HCT116 (cell line): ENCODE data around the gene PTBP3.

Experiments used
- EGR1 ChIP-seq: IDR thresholded peaks from 2 replicates; pipeline ENCODE4 v1.6.1; 2012; ENCODE audit warnings: low read depth
- ZFX ChIP-seq: fragments of 450-650 bp; IDR thresholded peaks from 2 replicates; pipeline ENCODE4 v1.6.1; 2017
- TF ChIP-seq, protein P1 (sequence below), 3 experiments: fragments of 200-600 bp in 1 of 3; sonication (generic) in 1 of 3; IDR thresholded peaks in 2 of 3; conservative IDR thresholded peaks in 1 of 3; 2 replicates each; pipeline ENCODE4 v1.5.1; 2012 to 2017; ENCODE audit warnings: low read depth in 2 of 3, low read length in 2 of 3, antibody characterized with exemption in 1 of 3, borderline replicate concordance in 1 of 3, control low read depth in 1 of 3, mild to moderate bottlenecking in 1 of 3, mixed read lengths in 1 of 3, mixed run types in 1 of 3, moderate library complexity in 1 of 3; ENCODE audit not compliant: insufficient read depth in 1 of 3
- TF ChIP-seq, protein P2 (sequence below): IDR thresholded peaks from 2 replicates; pipeline ENCODE4 v1.6.1; 2011; ENCODE audit warnings: mild to moderate bottlenecking, low read length, moderate library complexity; ENCODE audit not compliant: insufficient replicate concordance; ENCODE audit errors: extremely low read depth

DNA sequence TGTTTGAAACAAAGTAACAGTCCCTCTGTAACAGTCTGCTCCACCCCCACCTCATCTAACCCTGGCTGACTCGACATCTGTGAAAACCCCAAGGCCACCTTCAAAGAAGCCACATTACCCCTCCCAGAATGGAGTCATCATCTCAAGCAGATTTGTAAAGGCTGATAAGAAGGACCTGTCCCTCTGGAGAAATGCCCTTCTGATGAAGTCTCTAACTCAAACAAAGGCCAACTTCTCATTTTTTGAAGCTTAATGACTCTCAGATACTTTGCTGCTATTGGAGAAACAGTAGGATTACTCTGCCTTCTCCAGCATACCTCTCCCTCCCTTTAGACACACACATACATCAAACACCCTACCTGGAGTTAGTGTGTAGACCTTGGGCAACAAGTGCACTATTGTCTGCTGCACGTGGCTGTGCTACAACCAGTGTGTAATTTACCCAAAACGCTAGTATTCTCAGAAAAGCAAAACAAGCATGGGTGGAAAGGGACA is 153.0 kb downstream of the PTBP3 start:
- TF ChIP-seq, protein P1, sequence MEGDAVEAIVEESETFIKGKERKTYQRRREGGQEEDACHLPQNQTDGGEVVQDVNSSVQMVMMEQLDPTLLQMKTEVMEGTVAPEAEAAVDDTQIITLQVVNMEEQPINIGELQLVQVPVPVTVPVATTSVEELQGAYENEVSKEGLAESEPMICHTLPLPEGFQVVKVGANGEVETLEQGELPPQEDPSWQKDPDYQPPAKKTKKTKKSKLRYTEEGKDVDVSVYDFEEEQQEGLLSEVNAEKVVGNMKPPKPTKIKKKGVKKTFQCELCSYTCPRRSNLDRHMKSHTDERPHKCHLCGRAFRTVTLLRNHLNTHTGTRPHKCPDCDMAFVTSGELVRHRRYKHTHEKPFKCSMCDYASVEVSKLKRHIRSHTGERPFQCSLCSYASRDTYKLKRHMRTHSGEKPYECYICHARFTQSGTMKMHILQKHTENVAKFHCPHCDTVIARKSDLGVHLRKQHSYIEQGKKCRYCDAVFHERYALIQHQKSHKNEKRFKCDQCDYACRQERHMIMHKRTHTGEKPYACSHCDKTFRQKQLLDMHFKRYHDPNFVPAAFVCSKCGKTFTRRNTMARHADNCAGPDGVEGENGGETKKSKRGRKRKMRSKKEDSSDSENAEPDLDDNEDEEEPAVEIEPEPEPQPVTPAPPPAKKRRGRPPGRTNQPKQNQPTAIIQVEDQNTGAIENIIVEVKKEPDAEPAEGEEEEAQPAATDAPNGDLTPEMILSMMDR (IDR thresholded peaks at IDR 0.05 in 2 of 3, conservative IDR thresholded peaks at IDR 0.05 in 1 of 3; ENCODE audit: borderline replicate concordance in 1 of 3, insufficient read depth in 1 of 3, low read depth in 2 of 3, low read length in 2 of 3), result no peak
- TF ChIP-seq EGR1 (no peak), ZFX (no peak)
- TF ChIP-seq, protein P2, sequence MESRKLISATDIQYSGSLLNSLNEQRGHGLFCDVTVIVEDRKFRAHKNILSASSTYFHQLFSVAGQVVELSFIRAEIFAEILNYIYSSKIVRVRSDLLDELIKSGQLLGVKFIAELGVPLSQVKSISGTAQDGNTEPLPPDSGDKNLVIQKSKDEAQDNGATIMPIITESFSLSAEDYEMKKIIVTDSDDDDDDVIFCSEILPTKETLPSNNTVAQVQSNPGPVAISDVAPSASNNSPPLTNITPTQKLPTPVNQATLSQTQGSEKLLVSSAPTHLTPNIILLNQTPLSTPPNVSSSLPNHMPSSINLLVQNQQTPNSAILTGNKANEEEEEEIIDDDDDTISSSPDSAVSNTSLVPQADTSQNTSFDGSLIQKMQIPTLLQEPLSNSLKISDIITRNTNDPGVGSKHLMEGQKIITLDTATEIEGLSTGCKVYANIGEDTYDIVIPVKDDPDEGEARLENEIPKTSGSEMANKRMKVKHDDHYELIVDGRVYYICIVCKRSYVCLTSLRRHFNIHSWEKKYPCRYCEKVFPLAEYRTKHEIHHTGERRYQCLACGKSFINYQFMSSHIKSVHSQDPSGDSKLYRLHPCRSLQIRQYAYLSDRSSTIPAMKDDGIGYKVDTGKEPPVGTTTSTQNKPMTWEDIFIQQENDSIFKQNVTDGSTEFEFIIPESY, result no peak
